ENCODE measurements around the gene KRAS. TPM values are rescaled to one million over a fixed set of nuclear protein-coding genes. Genes with fewer than 3 reads are reported as not detected.

Gene KRAS
- 11.0 and 14.3 TPM in 2 replicates for total RNA-seq

DNA sequence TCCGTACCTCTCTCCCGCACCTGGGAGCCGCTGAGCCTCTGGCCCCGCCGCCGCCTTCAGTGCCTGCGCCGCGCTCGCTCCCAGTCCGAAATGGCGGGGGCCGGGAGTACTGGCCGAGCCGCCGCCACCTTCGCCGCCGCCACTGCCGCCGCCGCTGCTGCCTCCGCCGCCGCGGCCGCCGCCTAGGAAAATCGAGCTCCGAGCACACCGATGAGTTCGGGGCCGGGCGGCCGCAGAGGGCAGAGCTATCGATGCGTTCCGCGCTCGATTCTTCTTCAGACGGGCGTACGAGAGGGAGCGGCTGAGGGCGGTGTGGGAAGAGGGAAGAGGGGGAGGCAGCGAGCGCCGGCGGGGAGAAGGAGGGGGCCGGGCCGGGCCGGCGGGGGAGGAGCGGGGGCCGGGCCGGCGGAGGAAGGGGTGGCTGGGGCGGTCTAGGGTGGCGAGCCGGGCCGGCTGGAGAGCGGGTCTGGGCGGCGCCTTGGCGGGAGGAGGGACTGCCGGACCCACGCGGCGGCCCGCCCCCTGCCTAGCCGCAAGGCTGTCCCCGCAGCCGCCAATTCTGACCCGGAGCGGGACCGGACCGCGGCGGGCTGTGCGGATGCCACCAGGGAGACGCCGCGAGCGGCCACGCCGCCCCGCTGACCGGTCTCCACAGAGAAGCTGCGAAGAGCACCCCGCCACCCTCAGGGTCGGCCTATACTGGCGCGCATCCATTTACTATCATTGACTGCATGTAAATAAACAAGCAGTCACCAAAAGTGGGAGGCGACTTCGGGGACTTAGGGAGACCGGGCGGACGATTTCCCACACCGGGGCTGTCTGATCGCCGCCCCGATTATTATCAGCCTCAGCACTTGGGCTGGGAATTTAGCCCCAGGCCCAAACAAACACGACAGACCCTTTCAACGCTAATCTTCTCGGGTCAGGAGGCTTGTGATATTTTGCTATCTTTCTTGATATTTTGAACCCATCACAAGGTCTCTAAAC is at the start of gene KRAS:
Gene KRAS (minus strand): TSS at position 186 of the 987 bp plus-strand sequence.

DNA sequence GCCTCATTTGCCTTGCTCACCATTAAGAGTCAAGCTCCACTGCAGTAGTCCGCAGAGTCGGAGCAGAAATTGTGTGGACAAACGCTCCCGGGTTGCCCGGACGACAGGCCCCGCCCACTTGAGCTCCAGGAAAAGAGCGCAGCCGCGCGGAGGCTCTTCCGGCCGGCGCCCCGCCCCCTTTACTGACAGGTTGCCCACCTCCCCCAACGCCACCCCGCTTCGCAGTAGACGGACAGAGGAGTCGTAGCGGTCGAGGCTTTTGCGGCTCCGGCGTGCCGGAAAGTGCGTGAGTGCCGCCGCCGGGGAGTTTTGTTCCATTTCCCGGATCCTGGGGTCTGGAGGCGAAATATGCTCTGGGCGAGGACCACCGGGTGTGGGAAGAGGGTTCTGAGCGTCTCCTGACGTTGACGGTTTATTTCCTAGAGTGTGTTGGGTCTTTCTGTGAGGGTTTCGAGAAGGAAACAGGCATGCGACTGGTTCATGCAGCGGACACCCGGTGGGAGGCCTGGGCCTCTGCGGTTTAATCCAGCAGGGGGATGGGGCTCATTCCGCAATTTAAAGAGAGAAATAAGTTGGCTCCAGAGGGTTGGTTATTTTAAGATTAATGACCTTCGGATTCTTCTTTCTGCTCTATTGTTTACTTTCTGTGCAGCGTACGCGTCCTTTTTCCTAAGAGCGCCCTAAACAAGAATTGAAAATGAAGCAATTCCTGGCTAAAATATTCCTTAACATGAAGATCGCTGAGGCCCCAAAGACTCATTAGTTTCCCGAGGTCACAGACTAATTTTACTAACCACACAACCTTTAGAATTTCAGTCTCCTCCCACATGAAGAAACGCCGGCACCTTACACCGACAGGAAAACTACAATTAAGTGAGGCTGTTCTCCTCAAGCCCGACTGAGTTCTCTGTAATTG is 55.4 kb downstream of the KRAS start, which contains the start of the genes DNAI7 and ETFRF1:
Gene DNAI7 (minus strand): TSS at position 105 of the 916 bp plus-strand sequence. CDS start 82 bp downstream, at position 23.
Gene ETFRF1 (plus strand): TSS at position 182 of the 916 bp plus-strand sequence. CDS start 8,720 bp downstream, outside the sequence.

Other genes starting within 250 kb of the KRAS start
- gene DNAI7, start 55.8 kb downstream of the KRAS start, total RNA-seq, result 0.22 and 0.39 TPM in 2 replicates
- gene ETFRF1, start 55.7 kb downstream of the KRAS start, total RNA-seq, result 13.3 and 16.1 TPM in 2 replicates

Measured in placental epithelial cell (primary cell).